HUES64 (cell line): ENCODE data around the gene SART1.

Experiments used
- H3K27ac ChIP-seq: 2 replicates; pipeline ENCODE4 v1.7.0; 2013; ENCODE audit warnings: low read depth, low read length, inconsistent platforms
- H3K27me3 ChIP-seq: 2 replicates; pipeline ENCODE4 v1.6.1; 2013; ENCODE audit warnings: mild to moderate bottlenecking, low read length; ENCODE audit not compliant: insufficient read depth
- H3K36me3 ChIP-seq: 2 replicates; pipeline ENCODE4 v1.6.1; 2013; ENCODE audit warnings: mild to moderate bottlenecking, low read length; ENCODE audit not compliant: insufficient read depth
- H3K4me1 ChIP-seq: 2 replicates; pipeline ENCODE4 v1.6.1; 2013; ENCODE audit warnings: mild to moderate bottlenecking, low read length, moderate library complexity; ENCODE audit not compliant: insufficient read depth
- H3K4me3 ChIP-seq: 2 replicates; pipeline ENCODE4 v1.5.1; 2013; ENCODE audit warnings: mild to moderate bottlenecking, low read length, moderate library complexity
- H3K9ac ChIP-seq: 2 replicates; pipeline ENCODE4 v1.6.1; 2013; ENCODE audit warnings: mild to moderate bottlenecking, low read depth, low read length
- H3K9me3 ChIP-seq: 2 replicates; pipeline ENCODE4 v1.6.1; 2013; ENCODE audit warnings: low read depth, low read length; ENCODE audit not compliant: insufficient read depth
- WGBS: fragments of 150-250, 120-280 bp; methylation state at CpG from one replicate; pipeline ENCODE4 v1.1.7; 2013; ENCODE audit warnings: missing lambda C conversion rate; 5-methylcytosine and 5-hydroxymethylcytosine counted together

Gene SART1

GRCh38 chr11:65968600-65969482 is 7.3 kb downstream of the SART1 start:
- Histone ChIP-seq H3K4me1 (no peaks in the 10 kb centered on the region), H3K9me3 (no peaks in the 10 kb centered on the region), H3K9ac (no peak overlapping the region), H3K27me3 (no peaks in the 10 kb centered on the region), H3K4me3 (no peak overlapping the region), H3K36me3 (peaks cover 77% of the 10 kb centered on the region), H3K27ac (no peak overlapping the region)
- WGBS = 95% methylated on average over 15 of the region's 15 CpGs

GRCh38 chr11:65972116-65972515 is 10.6 kb downstream of the SART1 start:
- no peaks in the 10 kb centered on the region for H3K27me3 ChIP-seq
- peaks cover 60% of the 10 kb centered on the region for H3K36me3 ChIP-seq
- no peak overlapping the region for H3K27ac ChIP-seq
- no peak overlapping the region for H3K4me3 ChIP-seq
- H3K9ac ChIP-seq = no peak overlapping the region
- WGBS = 96% methylated on average over 7 of the region's 8 CpGs
- H3K4me1 ChIP-seq = no peaks in the 10 kb centered on the region
- no peaks in the 10 kb centered on the region for H3K9me3 ChIP-seq

GRCh38 chr11:65973439-65974110 is 12.0 kb downstream of the SART1 start:
- no peak overlapping the region for H3K9ac ChIP-seq
- WGBS = 94% methylated on average over 13 of the region's 13 CpGs
- H3K4me1 ChIP-seq = no peaks in the 10 kb centered on the region
- no peaks in the 10 kb centered on the region for H3K9me3 ChIP-seq
- no peak overlapping the region for H3K4me3 ChIP-seq
- H3K36me3 ChIP-seq = peaks cover 60% of the 10 kb centered on the region
- H3K27ac ChIP-seq = no peak overlapping the region
- H3K27me3 ChIP-seq = no peaks in the 10 kb centered on the region

GRCh38 chr11:65975771-65976170 is 14.2 kb downstream of the SART1 start:
- no peaks in the 10 kb centered on the region for H3K27me3 ChIP-seq
- no peak overlapping the region for H3K27ac ChIP-seq
- H3K4me3 ChIP-seq = no peak overlapping the region
- H3K4me1 ChIP-seq = no peaks in the 10 kb centered on the region
- no peaks in the 10 kb centered on the region for H3K9me3 ChIP-seq
- no peak overlapping the region for H3K9ac ChIP-seq
- peaks cover 60% of the 10 kb centered on the region for H3K36me3 ChIP-seq
- WGBS = 92% methylated on average over 9 of the region's 9 CpGs

GRCh38 chr11:65976216-65977176 is 15.0 kb downstream of the SART1 start:
- Histone ChIP-seq H3K9me3 (no peaks in the 10 kb centered on the region), H3K4me1 (no peaks in the 10 kb centered on the region), H3K27ac (no peak overlapping the region), H3K9ac (no peak overlapping the region), H3K4me3 (no peak overlapping the region), H3K27me3 (no peaks in the 10 kb centered on the region), H3K36me3 (peaks cover 60% of the 10 kb centered on the region)
- 91% methylated on average over 43 of the region's 43 CpGs for WGBS

GRCh38 chr11:65977621-65978390 is 16.3 kb downstream of the SART1 start:
- Histone ChIP-seq H3K9me3 (no peaks in the 10 kb centered on the region), H3K9ac (no peak overlapping the region), H3K4me3 (no peak overlapping the region), H3K27ac (no peak overlapping the region), H3K4me1 (no peaks in the 10 kb centered on the region), H3K27me3 (no peaks in the 10 kb centered on the region), H3K36me3 (peaks cover 49% of the 10 kb centered on the region)
- 95% methylated on average over 28 of the region's 29 CpGs for WGBS

- H3K4me3 ChIP-seq = no peak overlapping the region
- no peaks in the 10 kb centered on the region for H3K27me3 ChIP-seq
- peaks cover 42% of the 10 kb centered on the region for H3K36me3 ChIP-seq
- no peaks in the 10 kb centered on the region for H3K4me1 ChIP-seq
- no peaks in the 10 kb centered on the region for H3K9me3 ChIP-seq
- no peak overlapping the region for H3K9ac ChIP-seq
- H3K27ac ChIP-seq = no peak overlapping the region
- WGBS = 96% methylated on average over 34 of the region's 34 CpGs
These were observed 17.1 kb downstream of the SART1 start for GRCh38 chr11:65978391-65979238.

GRCh38 chr11:65979261-65979759 is 17.8 kb downstream of the SART1 start:
- Histone ChIP-seq H3K4me1 (no peaks in the 10 kb centered on the region), H3K27ac (no peak overlapping the region), H3K9ac (no peak overlapping the region), H3K9me3 (no peaks in the 10 kb centered on the region), H3K4me3 (no peak overlapping the region), H3K27me3 (no peaks in the 10 kb centered on the region), H3K36me3 (peaks cover 41% of the 10 kb centered on the region)
- WGBS = 94% methylated on average over 10 of the region's 10 CpGs

GRCh38 chr11:65981101-65981740 is 19.7 kb downstream of the SART1 start:
- Histone ChIP-seq H3K4me3 (no peak overlapping the region), H3K36me3 (peaks cover 36% of the 10 kb centered on the region), H3K4me1 (no peaks in the 10 kb centered on the region), H3K9me3 (no peaks in the 10 kb centered on the region), H3K27ac (no peak overlapping the region), H3K9ac (no peak overlapping the region), H3K27me3 (no peaks in the 10 kb centered on the region)
- 88% methylated on average over 12 of the region's 12 CpGs for WGBS
